Right lobe of liver (tissue), 4 donors: ENCODE results near the gene MAGI1.

Experiments used
- CTCF ChIP-seq, 4 donors: fragments of 200-600 bp in 3 of 4; fragments of 450-650 bp in 1 of 4; IDR thresholded peaks; one replicate each; pipeline versions ENCODE4 v1.5.1 to v1.8.0; 2016 to 2022; ENCODE audit warnings: antibody characterized with exemption in 4 of 4, mild to moderate bottlenecking in 2 of 4
- POLR2A ChIP-seq: fragments of 450-650 bp; IDR thresholded peaks from one replicate; pipeline ENCODE4 v1.6.1; 2017; ENCODE audit warnings: antibody characterized with exemption, mild to moderate bottlenecking
- donor health status: DM: no; HTN: no; CAD: no.
- donor health status: DM: no; HTN: no; CAD: no.
- donor health status: DM: no; HTN: yes; CAD: no.

- TF ChIP-seq CTCF (IDR thresholded peaks at IDR 0.05) (no peak), POLR2A (no peak)
Measured at GRCh38 chr3:65677486-65678010, 361.2 kb downstream of the MAGI1 start.
